ACC112 (cell line): Measurements from ENCODE around the gene GRIP2.

Experiments
- H2AFZ ChIP-seq: fragments of 200-600 bp; sonication (generic); one replicate; pipeline ENCODE4 v1.6.0; 2017; ENCODE audit warnings: antibody characterized with exemption, low read length; ENCODE audit not compliant: unreplicated experiment
- H3K27ac ChIP-seq: fragments of 200-600 bp; sonication (generic); 2 replicates; pipeline ENCODE4 v1.5.1; 2014; ENCODE audit warnings: low read depth, mild to moderate bottlenecking, antibody characterized with exemption, low read length, moderate library complexity
- H3K27me3 ChIP-seq: fragments of 200-600 bp; sonication (generic); 2 replicates; pipeline ENCODE4 v1.6.1; 2014; ENCODE audit warnings: mild to moderate bottlenecking, antibody characterized with exemption, low read length, moderate library complexity, mixed read lengths; ENCODE audit not compliant: insufficient read depth
- H3K36me3 ChIP-seq: fragments of 200-600 bp; sonication (generic); 2 replicates; pipeline ENCODE4 v1.6.1; 2016; ENCODE audit warnings: mild to moderate bottlenecking, antibody characterized with exemption, low read length, moderate library complexity, mixed read lengths; ENCODE audit not compliant: insufficient read depth
- H3K4me1 ChIP-seq: fragments of 200-600 bp; sonication (generic); one replicate; pipeline ENCODE4 v1.6.1; 2016; ENCODE audit warnings: low read length, mixed read lengths; ENCODE audit not compliant: insufficient read depth, unreplicated experiment, control insufficient read depth
- H3K4me3 ChIP-seq: fragments of 200-600 bp; sonication (generic); 2 replicates; pipeline ENCODE4 v1.5.1; 2014; ENCODE audit warnings: mild to moderate bottlenecking, low read depth, low read length
- H3K79me2 ChIP-seq: fragments of 200-600 bp; sonication (generic); one replicate; pipeline ENCODE4 v1.6.0; 2016; ENCODE audit warnings: low read length; ENCODE audit not compliant: control insufficient read depth, unreplicated experiment, insufficient read depth

Gene GRIP2

GRCh38 chr3:14441240-14441919 lies 98.8 kb downstream of the GRIP2 start:
- no peak overlapping the region for H3K4me3 ChIP-seq
- H3K27ac ChIP-seq = no peak overlapping the region
- peaks cover 7% of the 10 kb centered on the region for H3K79me2 ChIP-seq
- H3K36me3 ChIP-seq = peaks cover 6% of the 10 kb centered on the region; the same call in 1 of the 2 replicates
- H2AFZ ChIP-seq = no peak overlapping the region
- H3K27me3 ChIP-seq = no peaks in the 10 kb centered on the region
- H3K4me1 ChIP-seq = peaks cover 35% of the 10 kb centered on the region

GRCh38 chr3:14440531-14441239 lies 99.5 kb downstream of the GRIP2 start:
- Histone ChIP-seq H3K27me3 (no peaks in the 10 kb centered on the region), H3K79me2 (peaks cover 7% of the 10 kb centered on the region), H3K36me3 (no peaks in the 10 kb centered on the region), H3K27ac (no peak overlapping the region), H3K4me1 (peaks cover 36% of the 10 kb centered on the region), H2AFZ (no peak overlapping the region), H3K4me3 (no peak overlapping the region)

- H3K4me1 ChIP-seq = peaks cover 41% of the 10 kb centered on the region
- no peak overlapping the region for H3K4me3 ChIP-seq
- no peak overlapping the region for H3K27ac ChIP-seq
- no peaks in the 10 kb centered on the region for H3K27me3 ChIP-seq
- no peak overlapping the region for H2AFZ ChIP-seq
- peaks cover 7% of the 10 kb centered on the region for H3K79me2 ChIP-seq
- no peaks in the 10 kb centered on the region for H3K36me3 ChIP-seq
Measured at GRCh38 chr3:14440168-14440518, 100.0 kb downstream of the GRIP2 start.

- Histone ChIP-seq H3K36me3 (no peaks in the 10 kb centered on the region), H3K27me3 (no peaks in the 10 kb centered on the region), H3K79me2 (peaks cover 7% of the 10 kb centered on the region), H3K4me3 (no peak overlapping the region), H2AFZ (no peak overlapping the region), H3K4me1 (peaks cover 47% of the 10 kb centered on the region), H3K27ac (no peak overlapping the region)
Measured at GRCh38 chr3:14439501-14440167, 100.5 kb downstream of the GRIP2 start.
